Measurements from ENCODE around the gene OXLD1. TPM values are rescaled to one million over a fixed set of nuclear protein-coding genes. Genes with fewer than 3 reads are reported as not detected.

The OXLD1 gene
- total and polyA plus RNA-seq, 7 donors = 15.5 to 44.9 (median 23.6) TPM

- no peaks in the 10 kb centered on the region for H3K4me1 ChIP-seq
- H3K36me3 ChIP-seq (ENCODE audit: insufficient read depth in 1 of 2, low read depth in 1 of 2) = no peaks in the 10 kb centered on the region
- H3K9me3 ChIP-seq = no peaks in the 10 kb centered on the region
- ATAC-seq (no peak), DNase-seq (no peak)
- WGBS, 3 donors = 59 to 73% (median 62%) methylated on average over 9 of the region's 9 CpGs
- no peak for TF ChIP-seq CTCF (IDR thresholded peaks at IDR 0.05)
- no peak overlapping the region for H3K4me3 ChIP-seq
- peaks cover 0 to 42% (median 18%) of the 10 kb centered on the region in 3 donors for H3K27me3 ChIP-seq (ENCODE audit: insufficient read depth in 3 of 3, low read length in 2 of 3)
- H3K27ac ChIP-seq = no peak overlapping the region
- intact Hi-C loops (cut with DNase I) = no loop called here
These were observed 15.5 kb downstream of the OXLD1 start for GRCh38 chr17:81650951-81651350.

GRCh38 chr17:81648707-81649085 lies 17.7 kb downstream of the OXLD1 start:
- intact Hi-C loops (cut with DNase I) = no loop called here
- 48 to 60% (median 55%) methylated on average over 14 of the region's 14 CpGs for WGBS, 3 donors
- H3K4me3 ChIP-seq = no peak overlapping the region
- no peaks in the 10 kb centered on the region for H3K36me3 ChIP-seq (ENCODE audit: insufficient read depth in 1 of 2, low read depth in 1 of 2)
- H3K4me1 ChIP-seq = no peaks in the 10 kb centered on the region
- no peak for TF ChIP-seq CTCF (IDR thresholded peaks at IDR 0.05)
- no peak for DNase-seq
- H3K27me3 ChIP-seq (ENCODE audit: insufficient read depth in 3 of 3, low read length in 2 of 3) = peaks cover 0 to 42% (median 18%) of the 10 kb centered on the region in 3 donors
- H3K27ac ChIP-seq = no peak overlapping the region
- H3K9me3 ChIP-seq = no peaks in the 10 kb centered on the region
- ATAC-seq = no peak

GRCh38 chr17:81648013-81648706 lies 18.2 kb downstream of the OXLD1 start:
- no peak for ATAC-seq

GRCh38 chr17:81647640-81648012 lies 18.8 kb downstream of the OXLD1 start:
- no peaks in the 10 kb centered on the region for H3K9me3 ChIP-seq
- TF ChIP-seq CTCF (IDR thresholded peaks at IDR 0.05) = no peak
- H3K27me3 ChIP-seq (ENCODE audit: insufficient read depth in 3 of 3, low read length in 2 of 3) = peaks cover 0 to 42% (median 18%) of the 10 kb centered on the region in 3 donors
- ATAC-seq (no peak), DNase-seq (no peak)
- H3K4me1 ChIP-seq = no peaks in the 10 kb centered on the region
- 26 to 30% (median 28%) methylated on average over 21 of the region's 21 CpGs for WGBS, 3 donors
- H3K27ac ChIP-seq = no peak overlapping the region
- intact Hi-C loops (cut with DNase I) = no loop called here
- no peak overlapping the region for H3K4me3 ChIP-seq
- no peaks in the 10 kb centered on the region for H3K36me3 ChIP-seq (ENCODE audit: insufficient read depth in 1 of 2, low read depth in 1 of 2)

More at GRCh38 chr17:81648013-81648706, 18.2 kb downstream of the OXLD1 start:
- H3K9me3 ChIP-seq = no peaks in the 10 kb centered on the region
- H3K27ac ChIP-seq = no peak overlapping the region
- peaks cover 0 to 42% (median 18%) of the 10 kb centered on the region in 3 donors for H3K27me3 ChIP-seq (ENCODE audit: insufficient read depth in 3 of 3, low read length in 2 of 3)
- no peak for TF ChIP-seq CTCF (IDR thresholded peaks at IDR 0.05)
- 4 to 7% (median 5%) methylated on average over 49 to 78 of the region's 78 CpGs for WGBS, 3 donors
- DNase-seq = no peak
- intact Hi-C loops (cut with DNase I) = no loop called here
- no peaks in the 10 kb centered on the region for H3K4me1 ChIP-seq
- no peak overlapping the region for H3K4me3 ChIP-seq
- no peaks in the 10 kb centered on the region for H3K36me3 ChIP-seq (ENCODE audit: insufficient read depth in 1 of 2, low read depth in 1 of 2)
